HepG2 (cell line): ENCODE measurements around the gene REEP6.

Experiments
- CTCF ChIP-seq: sonication (generic); formaldehyde crosslinking; IDR thresholded peaks from 2 replicates; pipeline ENCODE4 v1.5.0; 2020; ENCODE audit warnings: mild to moderate bottlenecking, missing genetic modification reagents, moderate library complexity
- DMAP1 ChIP-seq: IDR thresholded peaks from 2 replicates; pipeline ENCODE4 v1.6.1; 2016
- FOSL2 ChIP-seq: sonication (generic); formaldehyde crosslinking; IDR thresholded peaks from 2 replicates; pipeline ENCODE4 v1.4.0; 2020; ENCODE audit warnings: missing genetic modification reagents
- KDM1A ChIP-seq: IDR thresholded peaks from 2 replicates; pipeline ENCODE4 v1.6.1; 2016; ENCODE audit warnings: missing compliant biosample characterization
- POLR2A ChIP-seq, 2 experiments: IDR thresholded peaks; 2 replicates each; pipeline ENCODE4 v1.6.1; 2011; ENCODE audit warnings: low read depth in 2 of 2, low read length in 2 of 2, mild to moderate bottlenecking in 1 of 2, moderate library complexity in 1 of 2; ENCODE audit not compliant: insufficient read depth in 1 of 2
- SP4 ChIP-seq: sonication (generic); formaldehyde crosslinking; IDR thresholded peaks from 2 replicates; pipeline ENCODE4 v1.8.1; 2023; ENCODE audit warnings: mild to moderate bottlenecking, missing genetic modification reagents
- ZNF224 ChIP-seq: sonication (generic); formaldehyde crosslinking; IDR thresholded peaks from 2 replicates; pipeline ENCODE4 v1.5.0; 2020; ENCODE audit warnings: mild to moderate bottlenecking, missing genetic modification reagents
- TF ChIP-seq, protein P1 (sequence below): sonication (generic); formaldehyde crosslinking; IDR thresholded peaks from 2 replicates; pipeline ENCODE4 v1.9.0; 2021; ENCODE audit warnings: missing genetic modification reagents, mild to moderate bottlenecking, borderline replicate concordance

DNA sequence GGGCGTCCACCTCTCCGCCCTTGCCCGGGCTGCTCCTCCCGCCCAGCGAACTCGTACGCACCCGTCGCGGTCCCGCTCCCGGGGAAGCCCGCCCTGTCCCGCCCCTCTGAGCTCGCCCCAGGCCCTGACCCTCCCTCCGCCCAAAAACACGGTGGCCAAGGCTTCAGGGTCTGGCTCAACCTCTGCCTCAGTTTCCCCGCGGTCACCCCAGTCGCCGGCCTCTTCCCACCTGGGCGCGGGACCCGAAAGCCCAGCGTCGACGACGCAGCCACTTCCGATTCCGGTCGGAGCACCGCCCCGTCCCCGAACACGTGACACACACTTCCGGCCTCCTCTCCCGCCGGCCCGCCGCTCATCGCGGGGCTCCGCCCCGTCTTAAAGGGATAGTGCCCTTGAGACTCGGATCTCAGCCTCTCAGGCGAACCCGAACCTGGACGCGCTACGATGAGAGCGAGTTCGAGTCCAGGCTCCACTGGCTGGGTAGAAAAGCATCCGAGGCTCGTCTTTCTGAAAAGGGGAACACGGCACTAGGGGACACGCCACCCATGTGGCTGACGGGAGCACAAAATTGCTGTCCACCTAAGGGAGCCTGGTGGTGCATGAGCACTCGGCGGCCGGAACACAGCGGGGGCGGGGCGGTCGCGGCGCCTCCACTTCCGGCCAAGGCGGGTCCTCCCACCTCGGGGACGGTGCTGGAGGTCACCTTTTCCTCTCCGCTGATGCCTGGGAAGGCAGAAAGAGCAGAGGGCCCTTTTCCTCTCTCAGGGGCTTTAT lies 11.9 kb upstream of the REEP6 start, which contains the start of gene C19orf25:
- peak in 1 of 2 experiments; percentile 73; a peak in 3 of 4 replicates for TF ChIP-seq POLR2A (IDR thresholded peaks at IDR 0.05; ENCODE audit: insufficient read depth in 1 of 2, low read depth in 2 of 2, low read length in 2 of 2)
- TF ChIP-seq CTCF, result no peak
- no peak for TF ChIP-seq ZNF224 (CRISPR knock-in tag)
- peak; percentile 94 for TF ChIP-seq KDM1A (CRISPR knock-in tag)
- peak; percentile 13; the same call in 1 of the 2 replicates for TF ChIP-seq FOSL2 (CRISPR knock-in tag)
- TF ChIP-seq SP4 (CRISPR knock-in tag), result peak; percentile 92
- TF ChIP-seq, protein P1, sequence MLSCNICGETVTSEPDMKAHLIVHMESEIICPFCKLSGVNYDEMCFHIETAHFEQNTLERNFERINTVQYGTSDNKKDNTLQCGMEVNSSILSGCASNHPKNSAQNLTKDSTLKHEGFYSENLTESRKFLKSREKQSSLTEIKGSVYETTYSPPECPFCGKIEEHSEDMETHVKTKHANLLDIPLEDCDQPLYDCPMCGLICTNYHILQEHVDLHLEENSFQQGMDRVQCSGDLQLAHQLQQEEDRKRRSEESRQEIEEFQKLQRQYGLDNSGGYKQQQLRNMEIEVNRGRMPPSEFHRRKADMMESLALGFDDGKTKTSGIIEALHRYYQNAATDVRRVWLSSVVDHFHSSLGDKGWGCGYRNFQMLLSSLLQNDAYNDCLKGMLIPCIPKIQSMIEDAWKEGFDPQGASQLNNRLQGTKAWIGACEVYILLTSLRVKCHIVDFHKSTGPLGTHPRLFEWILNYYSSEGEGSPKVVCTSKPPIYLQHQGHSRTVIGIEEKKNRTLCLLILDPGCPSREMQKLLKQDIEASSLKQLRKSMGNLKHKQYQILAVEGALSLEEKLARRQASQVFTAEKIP (CRISPR knock-in tag), result no peak
- peak; percentile 51 for TF ChIP-seq DMAP1
